ENCODE data around the gene FERMT1.

DNA sequence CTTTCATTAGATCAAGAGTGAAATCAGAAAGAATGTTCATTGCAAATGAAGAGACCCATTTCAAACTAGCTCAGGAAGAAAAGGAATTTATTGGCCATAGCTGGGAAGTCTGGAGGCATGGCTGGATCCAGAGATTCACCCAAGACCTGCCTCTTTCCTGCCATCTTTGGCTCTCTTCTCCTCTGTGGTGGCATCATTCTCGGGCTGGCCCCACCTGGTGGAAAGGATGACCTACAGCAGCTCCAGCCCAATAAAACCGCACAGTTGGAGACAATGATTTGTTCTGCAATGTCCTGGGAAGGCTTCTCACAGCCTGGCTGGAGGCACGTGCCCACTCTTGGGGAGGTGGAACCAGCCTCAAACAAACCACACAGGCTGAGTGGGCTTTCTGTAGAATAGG lies 18.1 kb upstream of the FERMT1 start:
- TF ChIP-seq, protein P1, sequence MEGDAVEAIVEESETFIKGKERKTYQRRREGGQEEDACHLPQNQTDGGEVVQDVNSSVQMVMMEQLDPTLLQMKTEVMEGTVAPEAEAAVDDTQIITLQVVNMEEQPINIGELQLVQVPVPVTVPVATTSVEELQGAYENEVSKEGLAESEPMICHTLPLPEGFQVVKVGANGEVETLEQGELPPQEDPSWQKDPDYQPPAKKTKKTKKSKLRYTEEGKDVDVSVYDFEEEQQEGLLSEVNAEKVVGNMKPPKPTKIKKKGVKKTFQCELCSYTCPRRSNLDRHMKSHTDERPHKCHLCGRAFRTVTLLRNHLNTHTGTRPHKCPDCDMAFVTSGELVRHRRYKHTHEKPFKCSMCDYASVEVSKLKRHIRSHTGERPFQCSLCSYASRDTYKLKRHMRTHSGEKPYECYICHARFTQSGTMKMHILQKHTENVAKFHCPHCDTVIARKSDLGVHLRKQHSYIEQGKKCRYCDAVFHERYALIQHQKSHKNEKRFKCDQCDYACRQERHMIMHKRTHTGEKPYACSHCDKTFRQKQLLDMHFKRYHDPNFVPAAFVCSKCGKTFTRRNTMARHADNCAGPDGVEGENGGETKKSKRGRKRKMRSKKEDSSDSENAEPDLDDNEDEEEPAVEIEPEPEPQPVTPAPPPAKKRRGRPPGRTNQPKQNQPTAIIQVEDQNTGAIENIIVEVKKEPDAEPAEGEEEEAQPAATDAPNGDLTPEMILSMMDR (IDR thresholded peaks at IDR 0.05): peak in 1 of 6 experiments; percentile 16
- TF ChIP-seq POLR2A (IDR thresholded peaks at IDR 0.05): no peak
